ENCODE data around the gene REEP1.
"Not testable (repeated sequence)": the region's sequence is repeated elsewhere in the genome, so short reads cannot be mapped to it uniquely, and the experiment has no call there.

REEP1 gene

DNA sequence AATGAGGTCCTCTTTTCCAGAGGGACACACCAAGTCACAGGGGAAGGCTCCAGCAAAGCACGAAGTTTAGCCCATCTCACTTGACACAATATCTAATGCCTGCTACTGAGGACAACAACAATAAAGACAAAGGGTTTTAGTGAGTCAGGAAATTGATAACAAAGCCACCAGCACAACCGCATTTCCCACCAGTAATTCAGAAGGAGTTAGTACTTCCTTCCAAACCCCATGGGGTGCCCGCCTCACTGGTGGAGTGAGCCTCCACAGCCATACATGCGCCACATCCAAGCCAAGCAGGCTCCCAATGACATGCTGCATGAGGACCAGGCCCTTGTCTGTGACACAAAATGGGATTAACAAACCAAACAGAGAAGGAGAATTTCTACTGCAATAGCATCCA is 98.1 kb downstream of the REEP1 start:
- DNase-seq: no peak

DNA sequence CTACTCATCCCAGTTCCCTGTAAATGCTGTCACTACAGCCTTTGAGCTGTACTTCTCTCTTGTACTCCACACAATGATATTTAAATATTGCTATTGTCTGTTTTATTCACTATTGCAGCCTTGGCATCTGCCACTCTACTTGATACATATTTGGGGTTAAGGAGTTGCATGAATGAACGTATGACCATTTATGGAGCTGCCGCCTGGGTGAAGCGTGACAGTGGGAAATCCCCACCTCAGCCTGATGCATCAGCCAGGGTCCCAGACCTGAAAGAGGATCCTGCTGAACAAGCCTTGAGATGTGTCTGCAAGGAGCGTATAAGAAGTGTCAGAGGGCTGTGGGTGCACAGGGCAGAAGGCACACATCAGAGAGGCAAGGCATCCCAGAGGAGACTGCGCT is 99.1 kb downstream of the REEP1 start:
- peak; percentile 68 for DNase-seq

DNA sequence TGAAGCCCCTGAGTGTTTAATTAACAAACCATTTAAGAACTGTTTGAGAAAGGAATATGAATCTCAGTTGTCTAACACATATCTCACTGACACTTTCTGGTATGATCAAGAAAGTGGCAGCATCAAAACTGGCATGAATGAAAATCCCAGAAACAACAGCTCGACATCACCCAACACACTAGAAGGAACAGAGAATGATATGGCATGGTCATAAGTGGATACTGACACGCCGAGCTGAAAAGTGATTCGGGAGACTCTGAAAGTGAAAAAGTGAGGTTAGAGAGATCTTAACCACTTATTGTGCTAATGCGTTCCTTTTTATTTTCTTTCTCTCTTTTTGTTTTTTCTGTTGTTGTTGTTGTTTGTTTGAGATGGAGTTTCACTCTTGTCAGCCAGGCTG is 100.3 kb downstream of the REEP1 start:
- no peak for DNase-seq

DNA sequence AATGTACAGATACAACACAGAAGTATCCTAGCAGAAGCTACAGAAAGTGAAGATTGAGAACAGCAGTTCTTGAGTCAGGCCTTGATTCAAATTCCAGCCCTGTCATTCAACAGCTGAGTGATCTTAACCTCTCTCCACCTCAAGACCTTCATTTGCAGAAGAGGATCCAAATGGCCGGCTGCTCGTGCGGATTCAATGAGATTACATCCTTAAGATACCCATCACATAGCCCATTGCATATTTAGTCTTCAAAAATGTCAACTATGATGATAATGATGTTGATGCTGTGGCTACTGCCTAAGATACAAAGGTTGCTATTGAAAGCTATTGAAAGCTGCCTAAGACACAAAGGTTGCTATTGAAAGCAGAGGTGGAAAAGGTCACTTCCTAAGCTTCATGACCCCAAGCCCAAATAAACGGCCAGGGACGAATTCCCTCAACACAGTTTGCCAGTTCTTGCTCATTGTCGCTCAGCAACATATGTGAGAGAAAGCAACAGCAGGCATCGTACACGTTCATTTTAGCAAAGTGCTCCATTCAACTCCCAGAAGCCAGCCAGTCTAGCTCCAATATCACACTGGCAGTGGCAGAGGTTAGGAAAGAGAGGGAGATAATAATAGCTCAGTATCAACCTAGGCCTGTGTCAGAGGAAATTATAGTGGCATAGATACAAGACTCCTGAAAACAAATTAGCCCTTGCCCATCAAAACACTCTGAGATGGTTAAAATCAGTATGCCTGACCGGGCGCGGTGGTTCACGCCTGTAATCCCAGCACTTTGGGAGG is 102.0 kb downstream of the REEP1 start:
- no peak for DNase-seq

DNA sequence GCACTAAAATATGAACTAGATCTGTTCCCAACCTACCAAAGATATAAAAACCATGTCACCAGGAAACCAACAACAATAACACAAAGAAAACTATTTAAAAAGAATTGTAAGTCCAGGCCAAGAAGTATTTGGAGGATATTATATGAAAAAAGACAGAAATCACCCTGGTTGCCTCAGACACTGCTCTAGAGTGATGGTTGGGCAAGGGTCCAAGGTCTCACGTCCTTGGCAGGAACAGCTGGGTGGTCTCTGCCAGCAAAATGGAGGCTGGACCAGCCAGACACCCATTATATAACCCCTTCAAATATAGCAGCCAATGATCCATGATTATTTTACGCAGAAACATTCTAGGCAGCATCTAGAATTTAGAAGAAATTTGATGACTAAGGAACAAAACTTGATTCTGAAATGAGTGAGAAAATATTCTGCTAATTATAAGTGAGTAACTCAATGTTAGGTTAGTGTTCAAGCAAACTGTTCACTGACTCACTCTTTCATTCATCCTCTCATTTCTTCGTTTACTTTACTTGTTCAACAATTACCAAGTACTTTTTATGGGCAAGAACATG is 102.8 kb downstream of the REEP1 start:
- no peak for DNase-seq

DNA sequence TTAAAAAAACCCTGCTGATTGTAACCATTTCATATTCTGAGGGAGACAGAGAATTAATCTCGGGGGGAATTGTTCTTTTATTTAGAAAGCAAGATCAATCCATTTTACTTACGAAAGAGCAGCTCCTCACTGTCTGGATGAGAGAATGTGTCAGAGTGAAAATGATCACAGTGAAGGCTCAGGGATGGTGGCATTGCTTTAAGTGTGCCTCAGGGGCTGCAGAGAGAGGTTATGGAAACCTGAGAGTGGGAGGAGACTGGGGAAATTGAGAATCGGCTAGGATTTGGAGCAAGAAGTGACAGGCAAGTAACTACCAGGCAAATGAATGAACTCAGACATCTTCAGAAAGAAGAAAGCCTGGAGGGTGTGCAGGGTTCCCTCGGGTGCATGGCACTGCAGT is 104.0 kb downstream of the REEP1 start:
- DNase-seq: no peak

DNA sequence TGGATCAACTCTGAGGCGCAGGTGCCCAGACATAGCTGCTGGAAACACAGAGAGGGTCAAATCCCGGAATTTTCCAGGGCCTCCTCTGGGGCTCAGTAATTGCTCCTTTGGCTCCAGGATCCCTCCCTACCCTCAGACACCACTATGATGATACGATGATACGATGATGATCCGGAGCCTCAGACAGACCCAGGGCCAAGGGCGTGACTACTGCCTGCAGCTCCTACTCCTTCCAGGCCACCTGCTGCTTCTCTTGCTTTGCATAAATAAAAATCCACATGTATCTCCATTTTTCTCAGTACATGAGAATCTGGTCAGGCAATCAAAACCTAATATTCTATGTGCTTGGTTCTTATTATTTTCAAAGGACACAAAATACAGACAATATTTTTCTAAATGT is 104.5 kb downstream of the REEP1 start:
- no peak for DNase-seq

DNA sequence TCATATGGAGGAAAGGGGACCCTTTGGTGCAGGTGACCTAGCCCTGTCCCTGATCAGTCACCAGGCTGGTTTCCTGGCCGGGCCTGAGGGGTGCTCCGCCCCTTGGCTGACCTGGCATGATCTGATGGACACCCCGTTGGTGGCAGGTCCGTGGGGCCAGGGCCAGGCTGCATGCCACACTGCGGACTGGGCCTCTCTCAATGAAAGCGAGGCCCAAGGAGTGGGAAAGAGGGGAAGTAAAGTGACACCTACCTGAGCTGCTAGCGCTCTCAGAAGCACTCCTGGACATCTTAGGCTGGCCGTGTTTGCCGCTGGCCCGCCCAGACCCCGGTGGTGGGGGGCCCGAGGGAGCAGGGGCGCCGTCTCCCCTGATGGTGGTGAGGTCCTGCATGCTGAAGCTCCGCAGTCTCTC is 105.0 kb downstream of the REEP1 start:
- no peak for DNase-seq

DNA sequence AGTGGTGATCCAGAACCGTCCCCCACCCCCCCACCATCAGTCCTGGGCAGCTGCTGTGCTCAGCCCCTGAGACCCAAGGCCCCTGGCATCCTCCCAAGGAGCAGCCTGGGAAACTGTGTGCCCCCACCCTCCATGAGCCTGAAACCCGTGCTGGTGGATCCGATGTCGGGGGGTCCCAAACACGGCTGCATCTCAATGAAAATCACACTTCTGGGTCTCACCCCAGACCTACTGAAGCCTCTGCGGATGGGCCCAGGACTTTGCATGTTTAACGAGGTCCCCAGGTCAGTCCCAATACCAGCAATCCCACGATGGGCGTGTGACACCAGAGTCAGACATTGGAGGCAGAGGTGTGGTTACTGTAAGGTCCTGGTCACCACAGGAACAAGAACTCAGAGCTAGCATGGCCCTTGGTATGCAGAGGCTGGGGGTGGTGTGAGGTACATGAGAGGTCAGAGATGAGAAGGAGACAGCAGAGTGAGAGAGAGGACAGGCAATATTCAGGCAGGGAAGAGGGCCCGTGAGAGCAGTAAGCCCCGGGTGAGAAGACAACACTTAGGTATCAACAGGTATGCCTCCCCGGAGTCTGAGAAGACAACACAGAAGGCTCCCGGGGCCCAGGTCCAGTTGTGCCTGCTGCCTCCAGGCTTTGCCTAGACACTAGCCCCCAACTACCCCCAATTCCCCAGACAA is 105.6 kb downstream of the REEP1 start:
- no peak for DNase-seq

DNA sequence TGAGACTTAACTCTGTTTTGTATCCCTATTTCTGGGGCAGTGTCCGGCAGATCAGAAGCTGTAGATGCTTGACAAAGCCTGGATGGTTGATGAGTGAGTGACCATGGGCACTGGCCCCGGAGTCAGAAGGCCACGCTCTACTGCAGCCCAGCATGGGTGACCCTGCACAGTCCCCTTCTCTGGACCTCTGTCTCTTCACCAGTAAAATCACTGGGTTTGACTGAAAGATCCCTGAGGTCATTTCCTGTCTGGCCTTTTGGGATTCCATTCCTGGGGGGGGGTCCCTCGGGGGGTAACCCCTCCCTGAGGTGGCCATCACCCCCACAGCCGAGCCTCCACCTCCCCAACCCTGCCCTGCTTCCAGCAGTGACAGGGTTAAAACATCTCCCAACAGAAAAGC is 106.5 kb downstream of the REEP1 start:
- no peak for DNase-seq

DNA sequence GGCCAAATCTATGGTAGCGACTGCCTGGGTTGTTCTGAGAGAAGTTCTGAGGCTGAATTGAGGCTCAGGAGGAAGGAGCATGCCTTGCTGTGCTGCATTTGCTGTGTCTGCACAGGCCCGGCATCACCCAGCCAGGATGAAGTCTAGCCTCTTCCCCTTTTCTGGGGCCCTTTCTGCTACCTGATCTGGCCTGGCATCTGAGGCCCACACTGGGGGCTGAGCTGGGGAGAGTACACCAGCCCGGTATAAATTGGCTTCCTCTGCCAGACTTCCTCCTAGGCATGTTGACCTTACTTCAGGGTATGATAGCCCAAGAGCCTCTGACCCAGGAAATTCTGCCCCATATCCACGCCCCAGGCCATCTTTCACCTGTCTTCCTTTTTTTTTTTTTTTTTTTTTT is 108.2 kb downstream of the REEP1 start:
- DNase-seq: no peak

DNA sequence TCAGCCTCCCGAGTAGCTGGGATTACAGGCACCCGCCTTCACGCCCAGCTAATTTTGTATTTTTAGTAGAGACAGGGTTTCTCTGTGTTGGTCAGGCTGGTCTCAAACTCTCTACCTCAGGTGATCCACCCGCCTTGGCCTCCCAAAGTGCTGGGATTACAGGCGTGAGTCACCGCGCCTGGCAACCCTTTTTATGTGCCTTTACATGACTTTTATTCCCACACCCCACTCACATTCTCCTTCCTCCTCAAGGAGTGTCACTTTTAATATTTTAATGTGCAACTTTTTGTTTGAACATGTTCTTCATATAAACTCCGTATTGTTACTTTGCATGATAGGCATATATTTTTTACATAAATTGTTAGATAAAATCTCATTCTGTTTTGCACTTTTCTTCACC is 108.9 kb downstream of the REEP1 start:
- not testable (repeated sequence) for DNase-seq

DNA sequence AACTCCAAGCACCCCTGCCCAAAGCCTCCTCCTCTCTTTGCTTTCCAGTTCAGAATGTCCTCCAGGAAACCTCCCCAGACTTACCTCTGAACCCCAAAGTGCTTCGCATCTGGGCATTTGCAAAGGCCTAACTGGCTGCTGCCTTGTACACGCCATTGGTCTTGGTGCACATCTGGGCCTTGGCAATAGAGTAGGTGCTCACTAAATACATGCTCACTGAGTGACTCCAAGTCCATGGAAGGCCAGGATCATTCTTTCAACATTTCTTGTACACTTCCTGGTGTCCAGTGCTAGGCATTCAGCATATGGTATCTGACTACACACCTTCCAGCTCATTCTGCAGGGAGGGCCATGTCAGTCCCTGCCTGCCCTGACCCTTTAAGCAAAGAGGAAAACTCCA is 109.7 kb downstream of the REEP1 start:
- DNase-seq: no peak

DNA sequence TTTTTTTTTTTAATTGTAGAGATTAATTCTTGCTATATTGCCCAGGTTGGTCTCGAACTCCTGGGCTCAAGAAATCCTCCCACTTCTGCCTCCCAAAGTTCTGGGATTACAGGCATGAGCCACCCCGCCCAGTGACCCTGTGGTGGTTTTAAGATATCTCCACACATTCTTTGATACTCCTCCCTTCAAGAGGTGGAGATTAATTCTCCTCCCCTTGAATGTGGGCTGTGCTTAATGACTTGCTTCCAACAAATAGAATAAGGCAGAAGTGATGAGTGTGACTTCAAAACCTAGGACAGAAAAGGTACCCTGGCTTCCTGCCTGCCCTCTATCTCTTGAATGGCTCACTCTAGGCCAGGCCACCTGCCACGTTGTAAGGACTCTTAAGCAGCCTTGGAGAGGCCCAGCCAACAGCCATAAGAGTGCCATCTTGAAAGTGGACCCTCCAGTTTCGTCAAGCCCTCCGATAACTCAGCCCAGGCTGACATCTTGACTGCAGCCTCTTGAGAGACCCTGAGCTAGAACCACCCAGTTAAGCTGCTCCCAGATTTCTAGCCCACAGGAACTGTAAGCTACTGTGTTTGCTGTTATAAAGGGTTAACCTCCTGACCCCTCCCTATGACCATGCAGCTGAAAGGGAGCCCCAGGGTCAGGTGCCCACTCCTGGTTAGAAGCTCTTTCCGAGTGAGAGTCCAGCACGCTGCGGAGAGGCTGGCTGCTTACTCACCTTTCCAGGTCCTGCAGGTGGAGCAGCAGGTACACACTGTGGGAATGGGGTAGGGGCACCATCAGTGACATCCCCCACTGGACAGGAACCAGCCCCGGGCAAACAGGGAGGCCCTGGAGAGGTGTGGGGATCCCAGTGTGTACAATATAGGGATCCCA is 110.5 kb downstream of the REEP1 start:
- DNase-seq: no peak

DNA sequence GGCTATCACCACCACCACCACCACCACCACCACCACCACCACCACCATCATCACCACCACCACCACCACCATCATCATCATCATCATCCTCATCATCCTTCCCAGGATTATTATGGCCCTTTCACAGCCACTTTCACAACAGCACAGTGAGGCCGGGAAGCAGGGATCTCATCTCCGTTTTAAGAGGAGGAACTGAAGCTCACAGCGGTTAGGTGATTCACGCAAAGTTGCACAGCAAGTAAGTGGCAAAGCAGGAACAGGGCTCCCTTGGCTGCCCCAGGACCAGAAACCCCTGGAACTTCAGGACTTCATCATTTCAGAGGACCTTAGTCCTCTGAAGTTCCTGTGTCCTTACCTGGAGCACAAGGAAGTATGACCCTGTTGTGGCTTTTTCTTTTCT is 111.4 kb downstream of the REEP1 start:
- DNase-seq: no peak

DNA sequence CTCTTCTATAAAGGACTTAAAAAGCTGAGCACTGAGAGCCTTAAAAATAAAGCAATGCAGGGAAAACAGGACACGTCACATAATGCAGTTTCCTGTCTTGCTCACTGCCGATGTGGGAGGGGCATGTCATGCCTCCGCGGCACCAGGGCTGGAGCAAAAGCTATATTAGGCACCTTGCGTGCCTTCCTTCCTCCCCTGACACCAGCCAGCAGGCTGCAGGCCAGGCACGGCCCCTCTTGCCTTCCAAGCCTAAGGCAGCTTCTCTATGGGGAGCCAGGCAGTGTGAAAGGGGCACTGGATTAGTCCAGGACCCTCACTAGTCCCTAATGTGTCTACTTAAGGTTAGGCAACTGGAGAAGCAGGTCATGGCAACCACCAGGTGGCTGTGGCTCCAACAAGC is 111.8 kb downstream of the REEP1 start:
- DNase-seq: peak; percentile 53

DNA sequence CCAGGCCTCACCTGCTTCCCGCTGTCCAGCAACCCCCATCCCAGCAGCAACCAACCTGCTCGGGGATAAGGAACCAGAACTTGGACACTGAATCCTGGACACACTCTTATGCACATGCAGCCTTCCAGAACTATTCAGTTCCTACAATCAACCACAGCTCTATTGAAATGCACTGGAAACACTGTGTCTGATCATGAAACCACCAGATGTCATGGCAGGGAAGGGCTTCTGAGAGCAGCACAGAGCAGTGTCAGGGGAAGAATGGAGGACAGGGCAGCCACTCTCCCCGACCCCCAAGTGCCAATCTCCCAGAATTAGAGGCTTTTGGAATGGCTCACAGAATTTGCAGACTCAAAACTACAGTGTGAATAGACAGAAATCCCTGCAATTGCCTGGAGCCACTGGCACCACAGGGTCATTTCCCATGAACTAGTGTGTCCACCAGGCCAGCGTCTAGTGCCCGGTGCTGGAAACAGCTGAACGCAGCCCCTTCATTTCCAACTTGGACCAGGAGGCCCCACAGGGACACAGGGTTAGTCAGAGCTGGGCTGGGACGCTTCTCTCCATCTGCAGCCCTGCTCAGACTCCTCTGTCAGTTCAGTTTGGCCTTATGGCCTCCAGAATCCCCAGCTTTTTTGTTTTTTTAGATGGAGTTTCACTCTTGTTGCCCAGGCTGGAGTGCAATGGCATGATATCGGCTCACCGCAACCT is 112.6 kb downstream of the REEP1 start:
- DNase-seq: no peak

DNA sequence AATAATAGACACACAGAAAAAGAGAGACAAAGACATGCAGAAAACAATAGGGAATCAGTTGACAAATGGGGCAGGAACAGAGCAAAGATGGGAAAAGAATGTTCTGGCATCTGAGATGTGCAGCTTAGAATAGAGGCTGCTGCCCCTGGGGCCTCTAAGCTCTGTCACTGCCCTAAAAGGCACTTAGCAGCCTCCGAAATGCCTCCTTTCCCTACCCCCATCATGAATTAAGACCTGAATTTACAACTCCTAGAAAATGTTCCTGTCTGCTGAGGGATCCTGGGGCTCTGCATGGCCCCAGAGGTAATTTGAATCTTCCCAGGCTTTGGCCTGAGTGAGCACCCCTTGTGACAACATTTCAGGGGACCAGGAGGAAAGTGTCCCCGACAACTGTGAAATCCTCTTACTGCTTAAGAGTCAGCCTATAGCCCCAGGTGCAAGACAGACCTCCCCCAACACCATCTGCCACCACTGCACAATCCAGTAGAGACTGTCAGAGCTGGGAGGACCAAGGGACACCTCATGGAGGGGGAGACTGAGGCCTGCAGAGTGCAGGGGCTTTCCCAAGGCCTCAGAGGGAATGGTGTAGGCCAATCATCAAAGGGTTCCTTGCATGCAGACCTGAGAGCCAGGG is 113.4 kb downstream of the REEP1 start:
- no peak for DNase-seq

DNA sequence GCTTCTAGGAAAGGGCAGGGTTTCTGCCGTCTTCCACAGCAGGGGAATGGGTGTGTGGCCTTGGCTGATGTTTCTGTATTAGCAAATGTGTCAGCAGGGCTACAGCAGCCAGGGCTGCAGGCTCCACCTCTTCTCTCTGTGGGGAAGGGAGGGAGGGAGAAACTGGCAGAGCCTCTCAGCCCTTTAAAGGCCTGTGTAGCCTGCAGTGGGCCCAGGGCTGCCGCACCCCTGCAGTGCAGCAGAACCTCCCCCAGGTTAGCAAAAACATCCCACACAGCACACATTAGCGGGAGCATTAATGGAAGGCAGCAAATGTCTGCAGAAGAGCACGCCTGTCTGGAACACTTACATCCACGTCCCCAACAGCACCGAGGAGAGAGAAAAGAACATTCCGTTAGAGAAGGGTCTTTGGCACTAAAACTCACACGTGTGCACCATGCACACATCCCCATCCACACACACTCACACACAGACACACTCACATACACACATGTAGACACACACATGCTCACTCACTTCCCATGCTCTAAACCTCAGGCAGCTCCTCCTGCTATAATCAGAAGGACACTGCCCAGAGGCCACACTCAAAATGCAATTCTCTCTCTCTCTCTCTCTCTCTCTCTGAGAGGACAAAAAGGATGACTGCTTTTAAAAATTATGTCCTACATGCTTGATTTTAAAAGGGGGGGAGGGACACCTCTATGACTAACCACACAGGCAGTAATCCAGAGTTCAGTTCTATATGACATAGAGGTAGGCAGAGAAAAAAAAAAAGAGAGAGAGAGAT is 114.1 kb downstream of the REEP1 start:
- no peak for DNase-seq

DNA sequence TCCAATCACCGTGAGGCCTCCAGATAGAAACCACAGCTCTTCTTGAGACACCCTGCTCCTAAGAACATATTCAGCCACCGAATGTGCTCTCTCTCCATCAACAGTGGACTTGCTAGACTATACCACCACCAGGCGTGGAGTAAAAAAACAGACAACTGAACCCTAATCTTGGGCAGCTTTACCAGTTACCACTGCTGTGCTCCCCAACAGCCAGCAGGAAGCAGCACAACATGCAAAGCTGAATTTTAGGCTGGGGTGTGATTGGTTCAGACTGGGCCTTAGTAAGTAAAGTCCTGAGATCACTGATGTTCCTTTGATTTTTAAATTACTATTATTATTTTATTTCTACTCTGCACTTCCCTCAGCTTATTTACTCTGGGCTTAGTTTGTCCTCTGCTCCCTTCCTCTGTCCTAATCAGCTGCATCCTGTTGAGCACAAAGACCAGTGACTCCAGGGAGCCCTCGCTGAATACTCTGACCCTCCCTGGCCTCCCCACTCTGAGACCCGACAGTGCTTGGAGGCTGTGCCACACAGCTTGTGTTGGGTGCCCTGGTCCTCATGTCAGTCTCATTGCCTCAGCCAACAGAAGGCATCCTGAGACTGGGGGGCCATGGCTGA is 116.3 kb downstream of the REEP1 start:
- peak; percentile 72 for DNase-seq

DNA sequence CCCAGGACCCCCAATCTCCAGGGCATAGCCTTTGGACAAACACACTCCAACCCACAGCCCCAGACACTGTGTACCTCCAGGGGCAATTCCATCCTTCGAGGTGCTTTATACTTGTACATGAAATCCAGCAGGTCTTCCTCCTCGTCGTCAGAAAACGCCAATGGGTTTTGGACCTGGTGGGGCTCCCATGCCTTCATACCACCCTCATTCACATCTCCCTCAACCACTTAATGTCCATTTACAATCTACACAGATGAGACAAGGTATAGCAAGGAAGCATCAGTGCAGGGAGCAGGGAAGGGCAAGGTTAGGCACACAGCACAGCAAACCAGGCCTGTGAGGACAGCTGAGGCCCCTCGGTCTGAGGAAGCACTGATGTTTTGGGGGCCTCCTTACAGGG is 117.5 kb downstream of the REEP1 start:
- DNase-seq: no peak

Data from activated CD4-positive, alpha-beta T cell treated with anti-CD3 and anti-CD28 coated beads, Interleukin-2, Interleukin-6, amounts not matched to agents 100 ng/mL and 50 ng/mL, durations not matched to agents 16 hours and 8 hours (primary cell).